GM23338 (cell line): ENCODE measurements around the gene PPP2R5C. TPM values are rescaled to one million over a fixed set of nuclear protein-coding genes. Genes with fewer than 3 reads are reported as not detected.

Experiments used
- ATAC-seq: fragments of 200-7000 bp; cut with Tn5 transposase; 3 replicates; pipeline ENCODE4 v1.9.1; 2020
- DNase-seq: peaks from one replicate; pipeline ENCODE4 v3.0.0-alpha.2; 2015; ENCODE audit warnings: low spot score
- H2AFZ ChIP-seq: fragments of 200-600 bp; sonication (generic); 2 replicates; pipeline ENCODE4 v1.8.0; 2016; ENCODE audit warnings: antibody characterized with exemption, mild to moderate bottlenecking, moderate library complexity
- H3F3A ChIP-seq: fragments of 200-600 bp; sonication (generic); replicated peaks from 2 replicates; pipeline ENCODE4 v1.8.0; 2017; ENCODE audit warnings: antibody characterized with exemption, mixed run types, low read depth
- H3K27ac ChIP-seq: fragments of 200-600 bp; sonication (generic); 2 replicates; pipeline ENCODE4 v1.6.1; 2016; ENCODE audit warnings: low read depth
- H3K27me3 ChIP-seq: fragments of 200-600 bp; sonication (generic); 2 replicates; pipeline ENCODE4 v1.8.0; 2016; ENCODE audit warnings: mild to moderate bottlenecking, mixed run types, moderate library complexity; ENCODE audit not compliant: insufficient read depth
- H3K36me3 ChIP-seq: fragments of 200-600 bp; sonication (generic); 2 replicates; pipeline ENCODE4 v1.8.0; 2016; ENCODE audit warnings: mild to moderate bottlenecking; ENCODE audit not compliant: insufficient read depth
- H3K4me1 ChIP-seq: fragments of 200-600 bp; sonication (generic); 2 replicates; pipeline ENCODE4 v1.8.0; 2016; ENCODE audit warnings: mild to moderate bottlenecking, moderate library complexity; ENCODE audit not compliant: insufficient read depth
- H3K4me2 ChIP-seq: fragments of 200-600 bp; sonication (generic); 2 replicates; pipeline ENCODE4 v1.7.1; 2017; ENCODE audit warnings: mixed run types
- H3K4me3 ChIP-seq: fragments of 200-600 bp; sonication (generic); 2 replicates; pipeline ENCODE4 v1.6.1; 2016; ENCODE audit warnings: mixed run types
- H3K79me2 ChIP-seq: fragments of 200-600 bp; sonication (generic); replicated peaks from 2 replicates; pipeline ENCODE4 v1.8.0; 2017; ENCODE audit warnings: mild to moderate bottlenecking; ENCODE audit not compliant: insufficient read depth
- H3K9me2 ChIP-seq: fragments of 200-600 bp; sonication (generic); 2 replicates; pipeline ENCODE4 v1.8.0; 2017; ENCODE audit not compliant: insufficient read depth
- H4K20me1 ChIP-seq: fragments of 200-600 bp; sonication (generic); replicated peaks from 2 replicates; pipeline ENCODE4 v1.8.0; 2017; ENCODE audit warnings: mild to moderate bottlenecking; ENCODE audit not compliant: insufficient read depth
- H3K27ac Mint-ChIP-seq: 2 replicates; pipeline ENCODE4 v1.8.0; 2020; ENCODE audit warnings: inconsistent platforms, mild to moderate bottlenecking, moderate library complexity, mixed read lengths
- H3K27me3 Mint-ChIP-seq: 3 replicates; pipeline ENCODE4 v1.8.0; 2022; ENCODE audit warnings: low read depth, mild to moderate bottlenecking, moderate library complexity, mixed read lengths, inconsistent platforms; ENCODE audit not compliant: insufficient read depth, poor library complexity
- H3K36me3 Mint-ChIP-seq: 3 replicates; pipeline ENCODE4 v1.8.0; 2021; ENCODE audit warnings: low read depth, mild to moderate bottlenecking, inconsistent platforms, moderate library complexity, mixed read lengths
- H3K4me1 Mint-ChIP-seq: 3 replicates; pipeline ENCODE4 v1.8.0; 2020; ENCODE audit warnings: mild to moderate bottlenecking, inconsistent platforms, mixed read lengths
- H3K4me3 Mint-ChIP-seq: 3 replicates; pipeline ENCODE4 v1.8.0; 2021; ENCODE audit warnings: moderate library complexity, mild to moderate bottlenecking, inconsistent platforms, mixed read lengths
- H3K9me3 Mint-ChIP-seq: 3 replicates; pipeline ENCODE4 v1.8.0; 2020; ENCODE audit warnings: moderate library complexity, mild to moderate bottlenecking, inconsistent platforms, mixed read lengths
- CREB1 ChIP-seq: fragments of 250-450 bp; sonication (Bioruptor Pico); IDR thresholded peaks from 2 replicates; pipeline ENCODE4 v1.5.0; 2020; ENCODE audit warnings: low read depth, mild to moderate bottlenecking, moderate library complexity
- CTCF ChIP-seq, 2 experiments: fragments of 200-600 bp in 1 of 2; sonication (generic) in 1 of 2; conservative IDR thresholded peaks; 2 replicates each; pipeline versions ENCODE4 v1.5.1 to v1.6.1; 2016 to 2017; ENCODE audit warnings: antibody characterized with exemption in 2 of 2, low read depth in 2 of 2, mild to moderate bottlenecking in 2 of 2, moderate library complexity in 1 of 2
- EZH2 ChIP-seq: fragments of 200-600 bp; sonication (generic); IDR thresholded peaks from one replicate; pipeline ENCODE4 v1.8.0; 2017; ENCODE audit warnings: antibody characterized with exemption, mild to moderate bottlenecking, low read depth; ENCODE audit not compliant: unreplicated experiment
- EZH2phosphoT487 ChIP-seq: fragments of 200-600 bp; sonication (generic); IDR thresholded peaks from one replicate; pipeline ENCODE4 v1.8.1; 2018; ENCODE audit warnings: antibody characterized with exemption; ENCODE audit not compliant: unreplicated experiment
- JUNB ChIP-seq: IDR thresholded peaks from one replicate; pipeline ENCODE4 v1.6.1; 2016; ENCODE audit warnings: antibody characterized with exemption; ENCODE audit not compliant: unreplicated experiment
- NANOG ChIP-seq: IDR thresholded peaks from 2 replicates; pipeline ENCODE4 v1.6.1; 2016; ENCODE audit warnings: antibody characterized with exemption, borderline replicate concordance
- POLR2AphosphoS5 ChIP-seq: IDR thresholded peaks from 2 replicates; pipeline ENCODE4 v1.6.1; 2016; ENCODE audit warnings: antibody characterized with exemption, low read depth
- REST ChIP-seq: IDR thresholded peaks from one replicate; pipeline ENCODE4 v1.6.1; 2018; ENCODE audit warnings: antibody characterized with exemption; ENCODE audit not compliant: unreplicated experiment
- STAT1 ChIP-seq: IDR thresholded peaks from one replicate; pipeline ENCODE4 v1.6.1; 2016; ENCODE audit warnings: antibody characterized with exemption; ENCODE audit not compliant: unreplicated experiment
- ZNF114 ChIP-seq: fragments of 250-450 bp; sonication (Bioruptor Pico); IDR thresholded peaks from 2 replicates; pipeline ENCODE4 v1.5.0; 2020; ENCODE audit warnings: mild to moderate bottlenecking, moderate library complexity
- ZNF331 ChIP-seq: fragments of 250-450 bp; sonication (Bioruptor Pico); IDR thresholded peaks from 2 replicates; pipeline ENCODE4 v1.5.0; 2020; ENCODE audit warnings: low read depth, mild to moderate bottlenecking, moderate library complexity
- polyA plus RNA-seq: library from polyadenylated mRNA; unstranded; fragments of >200 nt; fragmentation: Nextera tagmentation; extraction: Ambion mirVana; gene quantifications from 2 replicates; pipeline ENCODE4 v1.2.1, GENCODE V29; 2016
- total RNA-seq: library from RNA; depleted of rRNA; stranded (reverse); fragments of >200 nt; shearing (Covaris generic); gene quantifications from 2 replicates; pipeline ENCODE4 v1.2.3, GENCODE V29; 2014
- TF ChIP-seq, protein P1 (sequence below): fragments of 250-450 bp; sonication (Bioruptor Pico); IDR thresholded peaks from 2 replicates; pipeline ENCODE4 v1.5.0; 2020; ENCODE audit warnings: mild to moderate bottlenecking, moderate library complexity
- TF ChIP-seq, protein P2 (sequence below): IDR thresholded peaks from 2 replicates; pipeline ENCODE4 v1.6.1; 2016; ENCODE audit warnings: antibody characterized with exemption

The PPP2R5C gene
- total and polyA plus RNA-seq, 2 experiments from 2014 or later, result 75.4 to 79.7 TPM

DNA sequence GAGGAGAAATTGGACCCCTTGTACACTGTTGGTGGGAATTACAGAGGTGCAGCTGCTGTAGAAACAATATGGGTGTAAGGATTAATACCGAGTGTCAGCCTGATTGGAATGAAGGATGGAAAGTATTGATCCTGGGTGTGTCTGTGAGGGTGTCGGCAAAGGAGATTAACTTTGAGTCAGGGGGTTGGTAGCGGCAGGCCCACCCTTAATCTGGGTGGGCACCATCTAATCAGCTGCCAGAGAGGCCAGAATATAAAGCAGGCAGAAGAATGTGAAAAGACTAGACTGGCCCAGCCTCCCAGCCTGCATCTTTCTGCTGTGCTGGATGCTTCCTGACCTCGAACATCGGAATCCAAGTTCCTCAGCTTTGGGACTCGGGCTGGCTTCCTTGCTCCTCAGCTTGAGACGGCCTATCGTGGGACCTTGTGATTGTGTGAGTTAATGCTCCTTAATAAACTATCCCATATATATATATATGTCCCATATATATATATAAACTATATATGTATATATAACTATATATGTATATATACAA, 38.4 kb upstream of the PPP2R5C start:
- H3K27ac Mint-ChIP-seq, result no peak overlapping the region
- TF ChIP-seq CREB1 (CRISPR knock-in tag), result no peak
- TF ChIP-seq REST, result no peak
- TF ChIP-seq CTCF (conservative IDR thresholded peaks at IDR 0.05; ENCODE audit: low read depth in 2 of 2), result no peak
- TF ChIP-seq, protein P1, sequence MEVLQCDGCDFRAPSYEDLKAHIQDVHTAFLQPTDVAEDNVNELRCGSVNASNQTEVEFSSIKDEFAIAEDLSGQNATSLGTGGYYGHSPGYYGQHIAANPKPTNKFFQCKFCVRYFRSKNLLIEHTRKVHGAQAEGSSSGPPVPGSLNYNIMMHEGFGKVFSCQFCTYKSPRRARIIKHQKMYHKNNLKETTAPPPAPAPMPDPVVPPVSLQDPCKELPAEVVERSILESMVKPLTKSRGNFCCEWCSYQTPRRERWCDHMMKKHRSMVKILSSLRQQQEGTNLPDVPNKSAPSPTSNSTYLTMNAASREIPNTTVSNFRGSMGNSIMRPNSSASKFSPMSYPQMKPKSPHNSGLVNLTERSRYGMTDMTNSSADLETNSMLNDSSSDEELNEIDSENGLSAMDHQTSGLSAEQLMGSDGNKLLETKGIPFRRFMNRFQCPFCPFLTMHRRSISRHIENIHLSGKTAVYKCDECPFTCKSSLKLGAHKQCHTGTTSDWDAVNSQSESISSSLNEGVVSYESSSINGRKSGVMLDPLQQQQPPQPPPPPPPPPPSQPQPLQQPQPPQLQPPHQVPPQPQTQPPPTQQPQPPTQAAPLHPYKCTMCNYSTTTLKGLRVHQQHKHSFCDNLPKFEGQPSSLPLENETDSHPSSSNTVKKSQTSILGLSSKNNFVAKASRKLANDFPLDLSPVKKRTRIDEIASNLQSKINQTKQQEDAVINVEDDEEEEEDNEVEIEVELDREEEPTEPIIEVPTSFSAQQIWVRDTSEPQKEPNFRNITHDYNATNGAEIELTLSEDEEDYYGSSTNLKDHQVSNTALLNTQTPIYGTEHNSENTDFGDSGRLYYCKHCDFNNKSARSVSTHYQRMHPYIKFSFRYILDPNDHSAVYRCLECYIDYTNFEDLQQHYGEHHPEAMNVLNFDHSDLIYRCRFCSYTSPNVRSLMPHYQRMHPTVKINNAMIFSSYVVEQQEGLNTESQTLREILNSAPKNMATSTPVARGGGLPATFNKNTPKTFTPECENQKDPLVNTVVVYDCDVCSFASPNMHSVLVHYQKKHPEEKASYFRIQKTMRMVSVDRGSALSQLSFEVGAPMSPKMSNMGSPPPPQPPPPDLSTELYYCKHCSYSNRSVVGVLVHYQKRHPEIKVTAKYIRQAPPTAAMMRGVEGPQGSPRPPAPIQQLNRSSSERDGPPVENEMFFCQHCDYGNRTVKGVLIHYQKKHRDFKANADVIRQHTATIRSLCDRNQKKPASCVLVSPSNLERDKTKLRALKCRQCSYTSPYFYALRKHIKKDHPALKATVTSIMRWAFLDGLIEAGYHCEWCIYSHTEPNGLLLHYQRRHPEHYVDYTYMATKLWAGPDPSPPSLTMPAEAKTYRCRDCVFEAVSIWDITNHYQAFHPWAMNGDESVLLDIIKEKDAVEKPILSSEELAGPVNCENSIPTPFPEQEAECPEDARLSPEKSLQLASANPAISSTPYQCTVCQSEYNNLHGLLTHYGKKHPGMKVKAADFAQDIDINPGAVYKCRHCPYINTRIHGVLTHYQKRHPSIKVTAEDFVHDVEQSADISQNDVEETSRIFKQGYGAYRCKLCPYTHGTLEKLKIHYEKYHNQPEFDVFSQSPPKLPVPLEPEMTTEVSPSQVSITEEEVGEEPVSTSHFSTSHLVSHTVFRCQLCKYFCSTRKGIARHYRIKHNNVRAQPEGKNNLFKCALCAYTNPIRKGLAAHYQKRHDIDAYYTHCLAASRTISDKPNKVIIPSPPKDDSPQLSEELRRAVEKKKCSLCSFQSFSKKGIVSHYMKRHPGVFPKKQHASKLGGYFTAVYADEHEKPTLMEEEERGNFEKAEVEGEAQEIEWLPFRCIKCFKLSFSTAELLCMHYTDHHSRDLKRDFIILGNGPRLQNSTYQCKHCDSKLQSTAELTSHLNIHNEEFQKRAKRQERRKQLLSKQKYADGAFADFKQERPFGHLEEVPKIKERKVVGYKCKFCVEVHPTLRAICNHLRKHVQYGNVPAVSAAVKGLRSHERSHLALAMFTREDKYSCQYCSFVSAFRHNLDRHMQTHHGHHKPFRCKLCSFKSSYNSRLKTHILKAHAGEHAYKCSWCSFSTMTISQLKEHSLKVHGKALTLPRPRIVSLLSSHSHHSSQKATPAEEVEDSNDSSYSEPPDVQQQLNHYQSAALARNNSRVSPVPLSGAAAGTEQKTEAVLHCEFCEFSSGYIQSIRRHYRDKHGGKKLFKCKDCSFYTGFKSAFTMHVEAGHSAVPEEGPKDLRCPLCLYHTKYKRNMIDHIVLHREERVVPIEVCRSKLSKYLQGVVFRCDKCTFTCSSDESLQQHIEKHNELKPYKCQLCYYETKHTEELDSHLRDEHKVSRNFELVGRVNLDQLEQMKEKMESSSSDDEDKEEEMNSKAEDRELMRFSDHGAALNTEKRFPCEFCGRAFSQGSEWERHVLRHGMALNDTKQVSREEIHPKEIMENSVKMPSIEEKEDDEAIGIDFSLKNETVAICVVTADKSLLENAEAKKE (CRISPR knock-in tag), result no peak
- TF ChIP-seq NANOG, result no peak
- no peak for TF ChIP-seq EZH2phosphoT487
- no peak for TF ChIP-seq JUNB
- no peak for TF ChIP-seq STAT1
- TF ChIP-seq POLR2AphosphoS5, result no peak
- no peak for TF ChIP-seq ZNF114 (CRISPR knock-in tag)
- TF ChIP-seq ZNF331, result no peak
- no peak for TF ChIP-seq EZH2
- TF ChIP-seq, protein P2, sequence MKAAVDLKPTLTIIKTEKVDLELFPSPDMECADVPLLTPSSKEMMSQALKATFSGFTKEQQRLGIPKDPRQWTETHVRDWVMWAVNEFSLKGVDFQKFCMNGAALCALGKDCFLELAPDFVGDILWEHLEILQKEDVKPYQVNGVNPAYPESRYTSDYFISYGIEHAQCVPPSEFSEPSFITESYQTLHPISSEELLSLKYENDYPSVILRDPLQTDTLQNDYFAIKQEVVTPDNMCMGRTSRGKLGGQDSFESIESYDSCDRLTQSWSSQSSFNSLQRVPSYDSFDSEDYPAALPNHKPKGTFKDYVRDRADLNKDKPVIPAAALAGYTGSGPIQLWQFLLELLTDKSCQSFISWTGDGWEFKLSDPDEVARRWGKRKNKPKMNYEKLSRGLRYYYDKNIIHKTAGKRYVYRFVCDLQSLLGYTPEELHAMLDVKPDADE, result no peak
- no peak for DNase-seq

More for the DNA sequence above, 38.4 kb upstream of the PPP2R5C start:
- no peak for ATAC-seq
- peaks cover 9% of the 10 kb centered on the region for H3K27me3 Mint-ChIP-seq
- Histone ChIP-seq H3K27me3 (no peaks in the 10 kb centered on the region), H3F3A (no peaks in the 10 kb centered on the region), H3K4me2 (no peak overlapping the region), H3K4me3 (no peak overlapping the region), H2AFZ (no peak overlapping the region), H3K79me2 (no peaks in the 10 kb centered on the region), H4K20me1 (no peaks in the 10 kb centered on the region), H3K27ac (no peak overlapping the region), H3K4me1 (peaks cover 3% of the 10 kb centered on the region; the same call in 1 of the 2 replicates), H3K9me2 (0 out of 2 replicates have a peak, but pooled peaks cover 3% of the 10 kb centered on the region), H3K36me3 (no peaks in the 10 kb centered on the region)
- H3K36me3 Mint-ChIP-seq, result no peaks in the 10 kb centered on the region
- H3K9me3 Mint-ChIP-seq, result peaks cover 4% of the 10 kb centered on the region
- H3K4me1 Mint-ChIP-seq, result peaks cover 25% of the 10 kb centered on the region
- no peak overlapping the region for H3K4me3 Mint-ChIP-seq
